ENCODE results near the gene ZBTB40. TPM values are rescaled to one million over a fixed set of nuclear protein-coding genes. Genes with fewer than 3 reads are reported as not detected.

Gene ZBTB40
- polyA plus RNA-seq, 3 donors from 2014 or later, result 1.3 to 7.5 TPM; not detected in 1

DNA sequence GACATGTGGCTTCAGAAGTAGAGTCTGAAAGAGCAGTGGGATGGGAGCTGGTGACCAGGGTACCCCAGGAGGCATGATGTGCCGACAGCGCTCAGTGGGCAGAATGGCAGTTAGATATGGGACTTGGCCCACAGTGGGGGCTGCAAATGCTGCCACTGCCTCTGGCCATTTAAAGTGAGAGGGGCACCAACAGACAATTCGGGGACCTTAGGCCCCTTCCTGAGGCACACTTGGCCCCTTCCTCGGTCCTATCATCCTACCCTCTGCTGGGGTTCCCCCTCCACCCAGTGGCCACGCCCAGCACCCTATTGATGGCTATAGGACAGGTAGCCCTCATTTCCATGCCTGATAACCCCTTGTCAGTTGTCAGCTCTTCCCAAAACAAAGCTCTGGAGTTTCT, 75.0 kb downstream of the ZBTB40 start:
- Mint-ChIP-seq H3K27me3 (ENCODE audit: low read depth in 3 of 3) (no peaks in the 10 kb centered on the region), H3K4me3 (no peak overlapping the region), H3K36me3 (peaks cover 27 to 56% (median 33%) of the 10 kb centered on the region in 3 donors), H3K9me3 (no peaks in the 10 kb centered on the region), H3K4me1 (no peaks in the 10 kb centered on the region), H3K27ac (no peak overlapping the region)
- no peak for DNase-seq

DNA sequence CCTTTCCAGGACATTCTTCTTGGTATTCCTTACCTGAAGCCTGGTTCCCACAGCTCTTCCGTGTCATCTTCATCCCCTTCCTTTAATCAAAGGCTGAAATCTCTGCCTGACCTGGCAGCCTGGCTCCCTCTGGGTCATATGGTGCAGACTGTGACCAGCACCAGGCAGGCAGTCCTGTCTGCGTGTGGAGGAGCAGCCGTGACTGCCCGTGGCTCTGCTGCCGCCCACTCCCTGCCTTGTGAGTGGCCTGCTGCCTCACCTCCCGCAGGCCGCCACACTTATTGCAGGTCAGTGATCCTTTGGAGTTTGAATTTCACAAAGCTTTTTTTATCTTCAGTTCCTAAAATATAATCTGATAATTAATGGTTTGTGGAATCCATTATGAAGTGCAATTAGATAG, 75.5 kb downstream of the ZBTB40 start:
- Mint-ChIP-seq H3K9me3 (no peaks in the 10 kb centered on the region), H3K4me3 (no peak overlapping the region), H3K36me3 (peaks cover 24 to 52% (median 30%) of the 10 kb centered on the region in 3 donors), H3K27ac (no peak overlapping the region), H3K27me3 (ENCODE audit: low read depth in 3 of 3) (no peaks in the 10 kb centered on the region), H3K4me1 (no peaks in the 10 kb centered on the region)
- no peak for DNase-seq

DNA sequence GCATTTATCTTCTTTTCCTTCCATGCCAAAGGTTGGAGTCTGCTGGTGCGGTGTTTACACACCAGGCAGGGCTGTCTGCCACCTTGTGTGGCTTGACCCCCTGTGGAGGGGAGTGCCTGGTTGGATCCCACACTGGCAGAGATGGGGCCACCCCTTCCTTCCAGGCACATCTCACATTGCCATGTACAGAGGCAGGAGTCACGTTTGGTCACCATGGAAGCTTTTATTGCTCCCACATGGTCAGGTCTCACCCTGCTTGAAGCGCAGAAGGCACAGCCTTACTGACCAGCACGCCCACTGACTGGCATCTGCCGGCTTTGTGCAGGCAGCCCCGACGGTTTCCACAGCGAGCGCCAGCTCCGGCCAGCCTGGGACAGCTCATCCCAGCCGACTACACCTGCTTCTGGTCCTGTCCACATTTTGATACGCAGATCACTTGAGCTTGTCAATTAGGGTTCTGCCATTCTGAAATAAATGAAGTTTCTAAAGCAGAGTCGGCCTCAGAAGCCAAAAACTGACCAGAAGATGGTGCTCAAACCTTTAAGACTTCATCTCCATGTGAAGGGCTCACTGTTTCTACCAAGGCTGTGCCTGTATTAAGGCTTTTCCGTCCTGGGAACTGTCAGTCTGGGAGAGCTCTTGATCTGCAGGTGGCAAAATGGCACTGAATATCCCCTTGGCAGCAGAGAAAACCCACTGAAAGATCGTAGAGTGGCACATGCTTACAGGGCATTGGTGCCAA, 76.1 kb downstream of the ZBTB40 start:
- DNase-seq, result no peak
- Mint-ChIP-seq H3K9me3 (no peaks in the 10 kb centered on the region), H3K27ac (peak overlapping the region in 1 of 6 donors; percentile 37), H3K4me1 (no peaks in the 10 kb centered on the region), H3K4me3 (no peak overlapping the region), H3K36me3 (peaks cover 22 to 48% (median 26%) of the 10 kb centered on the region in 3 donors), H3K27me3 (ENCODE audit: low read depth in 3 of 3) (no peaks in the 10 kb centered on the region)

DNA sequence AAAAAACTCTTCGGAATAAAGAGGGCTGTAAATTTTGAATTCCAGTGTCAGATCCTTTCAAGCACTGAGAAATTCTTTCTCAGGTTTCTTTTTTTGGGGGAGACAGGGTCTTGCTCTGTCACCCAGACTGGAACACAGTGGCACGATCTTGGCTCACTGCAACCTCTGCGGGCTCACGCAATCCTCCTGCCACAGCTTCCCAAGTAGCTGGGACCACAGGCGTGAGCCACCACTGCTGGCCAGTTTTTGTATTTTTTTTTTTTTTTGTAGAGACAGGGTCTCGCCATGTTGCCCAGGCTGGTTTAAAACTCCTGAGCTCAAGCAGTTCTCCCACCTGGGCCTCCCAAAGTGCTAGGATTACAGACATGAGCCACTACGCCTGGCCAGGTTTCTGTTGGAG, 76.8 kb downstream of the ZBTB40 start:
- Mint-ChIP-seq H3K27me3 (ENCODE audit: low read depth in 3 of 3) (no peaks in the 10 kb centered on the region), H3K4me1 (no peaks in the 10 kb centered on the region), H3K27ac (no peak overlapping the region), H3K36me3 (peaks cover 20 to 44% (median 25%) of the 10 kb centered on the region in 3 donors), H3K4me3 (no peak overlapping the region), H3K9me3 (no peaks in the 10 kb centered on the region)
- DNase-seq, result no peak

DNA sequence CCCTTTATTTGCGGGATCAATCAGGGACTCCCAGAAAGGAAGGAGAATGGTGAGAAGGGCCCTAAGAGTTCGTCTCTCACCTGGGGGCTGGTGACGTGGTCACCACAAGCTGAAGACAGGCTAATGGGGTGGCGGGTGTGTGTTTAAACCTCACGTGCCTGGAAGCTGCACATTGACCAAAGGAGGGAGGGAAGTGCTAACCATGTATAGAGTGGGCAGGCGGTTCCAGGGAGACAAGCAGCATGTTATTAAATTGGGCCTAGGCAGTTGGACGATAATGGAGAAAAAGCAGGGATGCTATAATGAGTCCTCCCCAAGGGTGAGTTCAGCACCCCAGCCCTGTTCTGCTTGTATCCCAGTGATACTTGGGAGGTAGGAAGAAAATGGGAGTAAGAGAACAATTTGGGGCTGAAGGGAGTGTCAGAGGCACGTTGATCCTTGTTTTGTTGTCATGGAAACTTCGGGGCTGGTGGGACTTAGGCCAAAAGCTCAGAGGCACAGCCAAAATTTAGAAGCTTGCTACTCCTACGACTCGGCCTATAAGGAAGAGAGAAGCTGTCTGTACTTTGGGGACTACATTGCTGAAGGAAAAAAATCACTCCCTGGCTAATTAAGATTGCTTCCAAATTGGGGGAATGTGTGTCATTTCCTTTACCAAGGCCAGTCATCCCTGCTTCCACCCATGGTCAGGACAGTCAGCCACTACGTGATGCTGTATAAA, 78.4 kb downstream of the ZBTB40 start:
- Mint-ChIP-seq H3K36me3 (peaks cover 13 to 37% (median 13%) of the 10 kb centered on the region in 3 donors), H3K27ac (no peak overlapping the region), H3K9me3 (no peaks in the 10 kb centered on the region)

DNA sequence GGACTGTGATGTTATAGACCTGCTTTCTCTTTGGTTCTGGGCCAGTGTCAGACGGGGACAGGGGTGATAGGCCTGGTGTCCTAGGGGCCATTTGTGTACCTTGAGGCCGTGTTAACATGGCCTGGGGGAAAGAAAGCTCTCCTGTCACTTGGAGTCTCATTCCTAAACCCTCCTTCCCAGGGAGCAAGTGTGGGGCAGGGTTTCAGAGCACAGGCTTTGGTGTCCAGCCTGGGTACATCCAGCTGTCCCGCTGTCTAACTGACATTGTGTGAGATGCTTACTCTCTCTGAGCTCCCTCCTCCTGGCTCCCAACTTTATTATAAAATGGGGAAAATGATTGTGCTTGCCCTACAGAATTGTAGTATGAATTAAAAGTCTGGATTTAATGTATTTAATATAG, 79.1 kb downstream of the ZBTB40 start:
- no peaks in the 10 kb centered on the region for H3K27me3 Mint-ChIP-seq (ENCODE audit: low read depth in 3 of 3)
- H3K4me1 Mint-ChIP-seq, result no peaks in the 10 kb centered on the region
- no peak overlapping the region for H3K27ac Mint-ChIP-seq
- H3K9me3 Mint-ChIP-seq, result no peaks in the 10 kb centered on the region
- no peak overlapping the region for H3K4me3 Mint-ChIP-seq
- H3K36me3 Mint-ChIP-seq, result peaks cover 9 to 36% (median 11%) of the 10 kb centered on the region in 3 donors
- DNase-seq, result no peak

More for the DNA sequence above, 78.4 kb downstream of the ZBTB40 start:
- H3K27me3 Mint-ChIP-seq (ENCODE audit: low read depth in 3 of 3), result no peaks in the 10 kb centered on the region
- no peak for DNase-seq
- no peaks in the 10 kb centered on the region for H3K4me1 Mint-ChIP-seq
- no peak overlapping the region for H3K4me3 Mint-ChIP-seq

DNA sequence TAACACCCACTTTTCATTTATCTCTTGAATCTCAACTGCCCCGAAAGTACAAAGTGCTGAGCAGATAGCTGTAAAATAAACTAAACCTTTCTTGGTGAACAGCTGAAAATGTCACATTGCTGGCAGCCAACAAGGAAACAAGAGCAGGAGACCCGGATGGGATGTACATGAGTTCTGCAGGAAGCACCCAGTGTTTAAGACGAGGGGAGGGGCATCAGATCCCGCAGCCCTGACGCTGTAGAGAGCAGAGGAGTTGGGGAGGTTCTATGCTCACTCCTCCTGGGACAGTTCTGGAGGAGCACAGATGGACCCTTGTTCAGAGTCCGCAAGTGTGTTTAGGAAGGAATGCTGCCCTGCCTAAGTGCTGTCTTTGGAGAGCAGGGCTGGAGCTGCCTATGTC, 79.6 kb downstream of the ZBTB40 start:
- Mint-ChIP-seq H3K9me3 (no peaks in the 10 kb centered on the region), H3K4me1 (no peaks in the 10 kb centered on the region), H3K27ac (no peak overlapping the region)

DNA sequence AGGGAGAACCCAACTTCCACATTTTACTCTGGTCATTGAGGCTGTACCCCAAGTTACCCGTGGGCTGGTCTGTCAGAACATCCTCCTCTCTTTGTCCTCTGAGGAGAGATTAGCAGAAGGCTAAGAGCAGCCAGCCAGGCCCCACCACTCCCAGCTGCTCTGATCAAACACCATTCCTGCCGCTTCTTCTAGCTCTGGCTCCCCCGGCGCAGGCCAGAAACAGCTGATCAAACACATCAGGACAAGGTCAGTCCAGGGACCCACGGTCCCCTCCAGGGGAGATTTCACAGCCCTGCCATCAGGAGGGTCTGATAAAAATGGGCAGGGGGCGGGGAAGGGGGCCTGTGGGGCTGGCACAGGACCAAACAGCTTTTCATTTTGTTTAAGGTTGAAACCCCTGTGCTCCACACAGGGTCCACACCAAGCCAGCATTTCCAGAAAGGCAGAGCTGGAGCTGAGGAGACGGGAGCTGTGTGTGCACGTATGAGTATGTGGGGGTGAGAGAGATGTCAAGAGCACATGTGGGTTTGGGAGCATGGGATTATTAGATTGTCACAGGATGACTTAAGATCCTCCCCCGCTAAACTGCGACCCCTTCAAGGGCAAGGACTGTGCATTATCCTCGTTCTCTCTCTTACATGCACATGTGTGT, 81.7 kb downstream of the ZBTB40 start:
- Mint-ChIP-seq H3K4me1 (peaks cover 0 to 4% of the 10 kb centered on the region in 2 donors), H3K4me3 (no peak overlapping the region), H3K9me3 (no peaks in the 10 kb centered on the region), H3K27ac (peak overlapping the region in 2 of 6 donors; percentile 26 to 74), H3K27me3 (ENCODE audit: low read depth in 3 of 3) (no peaks in the 10 kb centered on the region), H3K36me3 (peaks cover 6 to 21% (median 10%) of the 10 kb centered on the region in 3 donors)
- no peak for DNase-seq

More for the DNA sequence above, 79.6 kb downstream of the ZBTB40 start:
- DNase-seq, result no peak
- Mint-ChIP-seq H3K27me3 (ENCODE audit: low read depth in 3 of 3) (no peaks in the 10 kb centered on the region), H3K4me3 (no peak overlapping the region), H3K36me3 (peaks cover 11 to 35% (median 14%) of the 10 kb centered on the region in 3 donors)

DNA sequence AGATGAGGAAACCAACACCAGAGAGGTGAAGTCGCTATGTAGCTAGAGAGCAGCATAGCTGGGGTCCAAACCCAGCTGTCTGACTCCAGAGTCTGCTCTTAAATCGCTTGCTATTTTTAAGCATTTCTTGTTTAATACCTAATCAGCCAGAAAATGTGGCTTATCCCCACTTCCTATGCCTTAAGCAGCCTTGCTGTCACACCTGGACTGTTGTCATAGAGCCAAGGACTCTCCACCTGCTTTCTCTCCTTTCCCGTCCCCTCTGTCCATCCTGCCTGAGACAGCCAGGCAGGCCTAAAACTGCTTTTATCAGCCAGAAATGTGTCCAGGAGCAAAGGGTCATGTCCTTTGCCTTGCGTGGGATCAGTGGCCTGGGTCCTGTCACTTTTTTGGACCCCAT, 83.3 kb downstream of the ZBTB40 start:
- no peaks in the 10 kb centered on the region for H3K9me3 Mint-ChIP-seq
- H3K4me1 Mint-ChIP-seq, result peaks cover 11 to 15% of the 10 kb centered on the region in 2 donors
- no peak overlapping the region for H3K4me3 Mint-ChIP-seq
- peaks cover 5 to 17% (median 11%) of the 10 kb centered on the region in 3 donors for H3K36me3 Mint-ChIP-seq
- no peak for DNase-seq
- peaks cover 0 to 1% (median 0%) of the 10 kb centered on the region in 3 donors for H3K27me3 Mint-ChIP-seq (ENCODE audit: low read depth in 3 of 3)
- H3K27ac Mint-ChIP-seq, result no peak overlapping the region

DNA sequence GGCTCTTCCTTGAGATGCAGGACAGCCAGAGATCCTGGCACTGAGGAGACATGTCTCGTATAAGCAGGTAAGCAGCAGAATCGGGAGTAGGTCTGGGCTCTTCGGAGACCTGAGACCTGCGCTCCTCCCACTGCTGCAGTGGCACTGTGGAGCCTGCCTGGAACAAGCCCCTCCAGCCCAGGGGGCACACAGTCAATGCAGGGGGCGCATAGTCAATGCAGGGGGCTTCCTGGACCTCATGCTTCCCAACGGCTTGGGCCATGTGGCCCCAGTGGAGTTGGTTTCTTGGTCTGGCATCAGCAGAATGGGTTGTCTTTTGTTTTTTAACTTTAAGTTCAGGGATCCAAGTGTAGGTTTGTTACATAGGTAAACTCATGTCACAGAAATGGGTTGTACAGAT, 83.7 kb downstream of the ZBTB40 start:
- H3K36me3 Mint-ChIP-seq, result peaks cover 3 to 13% (median 11%) of the 10 kb centered on the region in 3 donors
- no peak overlapping the region for H3K27ac Mint-ChIP-seq
- no peak for DNase-seq
- no peak overlapping the region for H3K4me3 Mint-ChIP-seq
- peaks cover 13 to 17% of the 10 kb centered on the region in 2 donors for H3K4me1 Mint-ChIP-seq
- peaks cover 0 to 1% (median 0%) of the 10 kb centered on the region in 3 donors for H3K27me3 Mint-ChIP-seq (ENCODE audit: low read depth in 3 of 3)
- H3K9me3 Mint-ChIP-seq, result no peaks in the 10 kb centered on the region

DNA sequence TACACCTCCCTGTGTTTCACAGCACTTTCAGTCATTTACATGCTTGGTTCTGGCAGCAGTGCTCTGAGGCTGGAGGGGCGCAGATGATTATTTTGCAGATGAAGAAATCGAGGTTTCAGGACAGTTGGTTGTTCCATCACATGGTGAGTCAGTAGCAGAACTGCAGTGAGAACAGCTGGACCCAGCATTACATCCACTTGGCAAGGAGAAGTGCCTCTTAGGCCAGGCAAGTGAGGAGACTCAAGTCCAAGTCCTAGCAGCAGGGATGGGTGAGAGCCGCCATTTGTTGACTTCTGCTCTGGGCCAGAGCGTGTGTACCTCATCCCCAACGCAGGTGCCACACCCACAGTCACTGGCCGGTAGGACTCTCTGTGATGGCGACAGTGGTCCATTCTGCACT, 84.9 kb downstream of the ZBTB40 start:
- H3K36me3 Mint-ChIP-seq, result peaks cover 3 to 13% (median 11%) of the 10 kb centered on the region in 3 donors
- no peak overlapping the region for H3K4me3 Mint-ChIP-seq
- H3K27me3 Mint-ChIP-seq (ENCODE audit: low read depth in 3 of 3), result peaks cover 0 to 2% (median 1%) of the 10 kb centered on the region in 3 donors
- H3K9me3 Mint-ChIP-seq, result no peaks in the 10 kb centered on the region
- peaks cover 13 to 17% of the 10 kb centered on the region in 2 donors for H3K4me1 Mint-ChIP-seq
- DNase-seq, result no peak
- peak overlapping the region in 1 of 6 donors; percentile 33 for H3K27ac Mint-ChIP-seq

DNA sequence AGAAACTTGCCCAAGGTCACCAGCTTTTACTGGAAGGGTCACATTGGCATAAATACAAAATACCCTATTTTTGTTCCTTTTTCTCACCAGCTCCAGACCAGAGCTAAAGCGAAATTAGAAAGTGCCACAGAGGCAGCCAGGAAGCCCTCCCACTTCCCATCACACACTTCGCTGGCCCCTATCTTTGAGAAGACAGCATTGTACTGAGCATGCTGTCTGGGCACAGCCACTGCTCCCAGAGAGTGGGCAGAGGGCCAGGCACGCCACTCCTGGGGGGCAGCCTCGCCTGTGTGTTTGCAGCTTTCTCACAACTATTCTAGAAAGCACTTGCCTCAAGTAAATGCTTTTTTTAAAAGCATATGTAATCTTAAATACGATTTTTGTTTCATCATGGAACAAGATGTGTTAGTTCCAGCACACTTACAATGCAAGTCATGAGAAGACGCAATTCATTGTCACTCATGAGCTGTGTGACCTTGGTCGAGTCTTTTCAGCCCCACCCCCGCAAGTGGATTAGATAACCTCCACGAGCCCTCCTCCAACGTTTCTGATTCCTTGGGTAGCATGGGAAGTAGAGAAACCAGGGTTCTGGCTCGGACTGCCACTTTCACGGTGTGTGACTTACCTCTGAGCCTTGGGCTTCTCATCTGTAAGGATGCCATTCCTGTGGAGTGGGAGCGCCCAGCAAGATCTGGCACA, 85.9 kb downstream of the ZBTB40 start:
- Mint-ChIP-seq H3K9me3 (no peaks in the 10 kb centered on the region), H3K27me3 (ENCODE audit: low read depth in 3 of 3) (peaks cover 0 to 2% (median 1%) of the 10 kb centered on the region in 3 donors), H3K4me1 (peaks cover 13 to 17% of the 10 kb centered on the region in 2 donors), H3K27ac (no peak overlapping the region), H3K4me3 (no peak overlapping the region), H3K36me3 (peaks cover 3 to 13% (median 11%) of the 10 kb centered on the region in 3 donors)
- no peak for DNase-seq

DNA sequence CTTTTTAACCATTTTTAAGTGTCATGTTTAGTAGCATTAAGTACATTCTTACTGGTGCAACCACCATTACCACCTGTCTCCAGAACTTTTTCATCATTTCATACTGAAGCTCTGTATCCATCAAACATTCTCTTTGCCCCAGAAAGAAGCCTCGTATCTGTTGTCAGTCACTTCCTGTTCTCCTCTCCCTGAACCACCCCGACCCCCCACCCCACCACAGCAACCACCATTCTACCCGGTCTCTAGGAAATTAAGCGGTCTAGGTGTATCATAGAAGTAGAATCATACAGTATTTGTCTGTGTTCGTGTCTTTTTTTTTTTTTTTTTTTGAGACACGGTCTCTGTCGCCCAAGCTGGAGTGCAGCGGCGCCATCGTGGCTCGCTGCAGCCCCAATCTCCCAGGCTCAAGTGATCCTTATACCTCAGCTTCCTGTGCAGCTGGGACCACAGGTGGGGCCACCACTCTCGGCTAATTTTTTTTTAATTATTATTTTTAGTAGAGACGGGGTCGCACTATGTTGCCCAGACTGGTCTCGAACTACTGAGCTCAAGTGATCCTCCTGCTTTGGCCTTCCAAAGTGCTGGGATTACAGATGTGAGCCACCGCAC, 88.0 kb downstream of the ZBTB40 start:
- no peak for DNase-seq
- peak overlapping the region in 1 of 6 donors; percentile 3 for H3K27ac Mint-ChIP-seq
- peaks cover 3 to 8% (median 7%) of the 10 kb centered on the region in 3 donors for H3K36me3 Mint-ChIP-seq
- no peaks in the 10 kb centered on the region for H3K9me3 Mint-ChIP-seq
- H3K4me1 Mint-ChIP-seq, result peaks cover 13 to 17% of the 10 kb centered on the region in 2 donors
- H3K4me3 Mint-ChIP-seq, result peak overlapping the region in 2 of 5 donors; percentile 17 to 19
- peaks cover 1 to 5% (median 2%) of the 10 kb centered on the region in 3 donors for H3K27me3 Mint-ChIP-seq (ENCODE audit: low read depth in 3 of 3)
